HepG2 (cell line): Measurements from ENCODE around the gene PIKFYVE. TPM values are rescaled to one million over a fixed set of nuclear protein-coding genes. Genes with fewer than 3 reads are reported as not detected.

Experiments used
- BCL3 ChIP-seq: sonication (generic); formaldehyde crosslinking; IDR thresholded peaks from 2 replicates; pipeline ENCODE4 v1.5.1; 2020; ENCODE audit warnings: mild to moderate bottlenecking, missing genetic modification reagents, moderate library complexity
- DBP ChIP-seq: sonication (generic); formaldehyde crosslinking; IDR thresholded peaks from 2 replicates; pipeline ENCODE4 v1.4.0; 2020; ENCODE audit warnings: missing genetic modification reagents; ENCODE audit errors: not compliant biosample characterization
- HINFP ChIP-seq: sonication (generic); formaldehyde crosslinking; IDR thresholded peaks from 2 replicates; pipeline ENCODE4 v1.4.0; 2020; ENCODE audit warnings: low read depth, mild to moderate bottlenecking, missing genetic modification reagents
- PRDM4 ChIP-seq: sonication (generic); formaldehyde crosslinking; IDR thresholded peaks from 2 replicates; pipeline ENCODE4 v1.9.0; 2021; ENCODE audit warnings: missing genetic modification reagents, borderline replicate concordance
- ZFP82 ChIP-seq: sonication (generic); formaldehyde crosslinking; IDR thresholded peaks from 2 replicates; pipeline ENCODE4 v1.5.1; 2020; ENCODE audit warnings: mild to moderate bottlenecking, missing genetic modification reagents, borderline replicate concordance
- ZHX2 ChIP-seq, 2 experiments: sonication (generic) in 1 of 2; formaldehyde crosslinking in 1 of 2; IDR thresholded peaks; 2 replicates each; pipeline versions ENCODE4 v1.6.1 to v1.9.0; 2014 to 2022; ENCODE audit warnings: antibody characterized with exemption in 1 of 2, borderline replicate concordance in 1 of 2, inconsistent platforms in 1 of 2, low read depth in 1 of 2, missing genetic modification reagents in 1 of 2
- ZNF142 ChIP-seq: sonication (generic); formaldehyde crosslinking; IDR thresholded peaks from 2 replicates; pipeline ENCODE4 v1.4.0; 2020; ENCODE audit warnings: missing genetic modification reagents
- ZNF354B ChIP-seq: sonication (generic); formaldehyde crosslinking; IDR thresholded peaks from 2 replicates; pipeline ENCODE4 v1.8.0; 2022; ENCODE audit warnings: mild to moderate bottlenecking, missing genetic modification reagents
- polyA plus RNA-seq, 8 experiments: library from polyadenylated mRNA; depleted of rRNA in 3 of 8; stranded (reverse) in 7 of 8; unstranded in 1 of 8; fragments of >200 nt; fragmentation: Illumina TruSeq in 4 of 8; extraction: Trizol in 4 of 8; gene quantifications; 2 replicates each; pipeline versions ENCODE4 v1.2.1 to v1.2.3, GENCODE V29; 2011 to 2016; ENCODE audit warnings: low read depth in 4 of 8, missing spikeins in 1 of 8, mixed read lengths in 1 of 8; ENCODE audit not compliant: insufficient read depth in 1 of 8
- total RNA-seq, 5 experiments: library from RNA; depleted of rRNA; stranded (reverse); fragments of >200 nt; fragmentation: Illumina TruSeq; extraction: Trizol; gene quantifications; 2 replicates each; pipeline ENCODE4 v1.2.3, GENCODE V29; 2016; ENCODE audit warnings: low read depth in 1 of 5

Gene PIKFYVE
- total and polyA plus RNA-seq, 2 of the 13 experiments (the other 11 are each of a cell fraction or from before 2014, with no cell fraction given): 20.2 to 21.7 TPM

- TF ChIP-seq ZHX2 (IDR thresholded peaks at IDR 0.05; ENCODE audit: low read depth) (no peak), ZHX2 (CRISPR knock-in tag; IDR thresholded peaks at IDR 0.05; ENCODE audit: borderline replicate concordance) (0 out of 2 replicates have a peak, but pooled peaks have one; percentile 47), BCL3 (CRISPR knock-in tag) (no peak), DBP (peak; percentile 55), PRDM4 (no peak), ZFP82 (CRISPR knock-in tag) (0 out of 2 replicates have a peak, but pooled peaks have one; percentile 17), HINFP (no peak), ZNF354B (CRISPR knock-in tag) (0 out of 2 replicates have a peak, but pooled peaks have one; percentile 18), ZNF142 (0 out of 2 replicates have a peak, but pooled peaks have one; percentile 10)
These were observed 468 bp downstream of the PIKFYVE start (continued) for GRCh38 chr2:208266553-208266893.
